ENCODE data around the gene CFAP221.

DNA sequence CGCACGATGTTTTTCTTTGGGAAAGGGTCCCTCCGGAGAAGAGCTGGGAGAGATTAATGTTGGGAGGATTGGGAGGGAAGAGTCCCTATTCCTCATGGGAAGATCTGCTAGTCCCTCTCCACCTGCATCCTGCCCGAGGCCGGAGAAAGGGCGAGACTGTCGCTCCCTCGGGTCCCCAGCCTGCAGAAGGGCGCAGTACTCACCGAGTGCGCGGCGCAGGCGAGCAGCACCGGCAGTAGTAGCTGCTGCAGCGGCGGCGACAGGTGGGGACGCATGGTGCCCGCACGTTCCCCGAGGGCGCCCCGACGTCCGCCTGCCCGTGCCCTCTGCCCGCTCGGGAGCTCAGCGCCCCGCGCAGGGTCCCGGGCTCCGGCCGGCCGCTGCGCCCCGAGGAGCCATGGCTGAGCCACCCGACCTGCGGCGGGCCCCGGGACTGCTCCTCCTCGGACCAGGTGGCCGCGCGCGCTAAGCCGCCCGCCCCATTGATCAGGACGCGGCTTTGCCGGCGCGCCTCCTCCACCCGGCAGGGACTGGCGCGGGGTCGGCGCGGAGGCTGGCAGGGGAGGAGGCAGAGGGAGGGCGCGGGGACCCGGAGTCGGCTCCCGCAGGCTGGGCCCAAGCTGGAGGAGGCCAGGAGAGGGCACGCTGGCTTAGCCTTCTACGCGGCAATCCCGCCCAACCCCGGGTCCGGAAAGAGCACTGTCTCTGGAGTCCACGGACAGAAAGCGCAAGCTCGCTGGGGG, 20.1 kb upstream of the CFAP221 start, which contains the start of gene SCTR:
- TF ChIP-seq, protein P1, sequence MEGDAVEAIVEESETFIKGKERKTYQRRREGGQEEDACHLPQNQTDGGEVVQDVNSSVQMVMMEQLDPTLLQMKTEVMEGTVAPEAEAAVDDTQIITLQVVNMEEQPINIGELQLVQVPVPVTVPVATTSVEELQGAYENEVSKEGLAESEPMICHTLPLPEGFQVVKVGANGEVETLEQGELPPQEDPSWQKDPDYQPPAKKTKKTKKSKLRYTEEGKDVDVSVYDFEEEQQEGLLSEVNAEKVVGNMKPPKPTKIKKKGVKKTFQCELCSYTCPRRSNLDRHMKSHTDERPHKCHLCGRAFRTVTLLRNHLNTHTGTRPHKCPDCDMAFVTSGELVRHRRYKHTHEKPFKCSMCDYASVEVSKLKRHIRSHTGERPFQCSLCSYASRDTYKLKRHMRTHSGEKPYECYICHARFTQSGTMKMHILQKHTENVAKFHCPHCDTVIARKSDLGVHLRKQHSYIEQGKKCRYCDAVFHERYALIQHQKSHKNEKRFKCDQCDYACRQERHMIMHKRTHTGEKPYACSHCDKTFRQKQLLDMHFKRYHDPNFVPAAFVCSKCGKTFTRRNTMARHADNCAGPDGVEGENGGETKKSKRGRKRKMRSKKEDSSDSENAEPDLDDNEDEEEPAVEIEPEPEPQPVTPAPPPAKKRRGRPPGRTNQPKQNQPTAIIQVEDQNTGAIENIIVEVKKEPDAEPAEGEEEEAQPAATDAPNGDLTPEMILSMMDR (IDR thresholded peaks at IDR 0.05; ENCODE audit: insufficient read depth, low read depth, low read length): no peak
- peak; percentile 69 for TF ChIP-seq EZH2 (IDR thresholded peaks at IDR 0.05; ENCODE audit: insufficient read depth, low read length)

All from astrocyte (in vitro differentiated cells and primary cell).